Measurements from ENCODE around the gene STK32A. TPM values are rescaled to one million over a fixed set of nuclear protein-coding genes. Genes with fewer than 3 reads are reported as not detected.

STK32A gene
- total RNA-seq, 4 donors from 2014 or later: 0.99 to 9.6 (median 5.4) TPM

GRCh38 chr5:147375151-147375550, 140.3 kb downstream of the STK32A start:
- intact Hi-C loops (cut with DNase I; ENCODE audit: low total_unique reads): no loop called here
- TF ChIP-seq CTCF (IDR thresholded peaks at IDR 0.05): no peak
- no peak for TF ChIP-seq POLR2A (IDR thresholded peaks at IDR 0.05)
- WGBS, 2 donors: 80 to 83% methylated on average over 5 of the region's 5 CpGs

GRCh38 chr5:147377682-147378081, 142.9 kb downstream of the STK32A start:
- no peak for DNase-seq (ENCODE audit: low spot score in 2 of 2)
- TF ChIP-seq CTCF (IDR thresholded peaks at IDR 0.05) (no peak), POLR2A (IDR thresholded peaks at IDR 0.05) (no peak)
- WGBS, 2 donors: 87 to 91% methylated on average over 1 of the region's 1 CpG
- intact Hi-C loops (cut with DNase I; ENCODE audit: low total_unique reads): no loop called here
- no peak overlapping the region for H3K4me3 ChIP-seq (ENCODE audit: low read depth, poor library complexity, severe bottlenecking)

More at GRCh38 chr5:147375151-147375550, 140.3 kb downstream of the STK32A start:
- DNase-seq (ENCODE audit: low spot score in 2 of 2): no peak
- no peak overlapping the region for H3K4me3 ChIP-seq (ENCODE audit: low read depth, poor library complexity, severe bottlenecking)

GRCh38 chr5:147381555-147381954, 146.7 kb downstream of the STK32A start:
- no peak overlapping the region for H3K4me3 ChIP-seq (ENCODE audit: low read depth, poor library complexity, severe bottlenecking)
- DNase-seq (ENCODE audit: low spot score in 2 of 2): no peak
- 84 to 94% methylated on average over 3 of the region's 3 CpGs for WGBS, 2 donors
- intact Hi-C loops (cut with DNase I; ENCODE audit: low total_unique reads): no loop called here
- no peak for TF ChIP-seq CTCF (IDR thresholded peaks at IDR 0.05)
- no peak for TF ChIP-seq POLR2A (IDR thresholded peaks at IDR 0.05)

GRCh38 chr5:147382776-147383175, 147.9 kb downstream of the STK32A start:
- H3K4me3 ChIP-seq (ENCODE audit: low read depth, poor library complexity, severe bottlenecking): no peak overlapping the region

GRCh38 chr5:147384346-147385193, 149.7 kb downstream of the STK32A start:
- intact Hi-C loops (cut with DNase I; ENCODE audit: low total_unique reads): no loop called here
- no peak overlapping the region for H3K4me3 ChIP-seq (ENCODE audit: low read depth, poor library complexity, severe bottlenecking)
- no peak for DNase-seq (ENCODE audit: low spot score in 2 of 2)
- TF ChIP-seq POLR2A (IDR thresholded peaks at IDR 0.05): no peak
- no peak for TF ChIP-seq CTCF (IDR thresholded peaks at IDR 0.05)
- WGBS, 2 donors: 73 to 78% methylated on average over 6 of the region's 6 CpGs

More at GRCh38 chr5:147382776-147383175, 147.9 kb downstream of the STK32A start:
- TF ChIP-seq POLR2A (IDR thresholded peaks at IDR 0.05) (no peak), CTCF (IDR thresholded peaks at IDR 0.05) (no peak)
- no peak for DNase-seq (ENCODE audit: low spot score in 2 of 2)
- WGBS, 2 donors: 63 to 65% methylated on average over 4 of the region's 4 CpGs
- intact Hi-C loops (cut with DNase I; ENCODE audit: low total_unique reads): no loop called here
